ENCODE measurements around the gene MIF4GD.

DNA sequence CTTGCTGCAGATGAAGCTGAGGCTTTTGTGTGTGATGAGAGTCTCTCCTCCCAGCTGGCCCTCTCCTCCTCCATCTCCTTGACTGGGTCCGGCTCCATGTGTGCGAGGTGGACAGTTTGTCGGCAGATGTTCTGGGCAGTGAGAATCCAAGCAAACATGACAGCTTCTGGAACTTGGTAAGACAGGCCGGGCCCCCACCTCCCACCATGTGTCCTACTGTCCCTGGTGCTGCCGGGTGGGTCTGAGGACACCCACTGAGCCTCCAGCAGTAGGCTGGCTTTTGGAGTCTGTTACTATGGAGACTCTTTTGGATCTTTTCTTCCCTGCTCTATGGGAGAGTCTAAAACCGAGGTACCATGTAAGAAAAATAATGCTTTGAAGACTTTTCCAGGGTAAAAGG is 52.9 kb downstream of the MIF4GD start:
- TF ChIP-seq, protein P1, sequence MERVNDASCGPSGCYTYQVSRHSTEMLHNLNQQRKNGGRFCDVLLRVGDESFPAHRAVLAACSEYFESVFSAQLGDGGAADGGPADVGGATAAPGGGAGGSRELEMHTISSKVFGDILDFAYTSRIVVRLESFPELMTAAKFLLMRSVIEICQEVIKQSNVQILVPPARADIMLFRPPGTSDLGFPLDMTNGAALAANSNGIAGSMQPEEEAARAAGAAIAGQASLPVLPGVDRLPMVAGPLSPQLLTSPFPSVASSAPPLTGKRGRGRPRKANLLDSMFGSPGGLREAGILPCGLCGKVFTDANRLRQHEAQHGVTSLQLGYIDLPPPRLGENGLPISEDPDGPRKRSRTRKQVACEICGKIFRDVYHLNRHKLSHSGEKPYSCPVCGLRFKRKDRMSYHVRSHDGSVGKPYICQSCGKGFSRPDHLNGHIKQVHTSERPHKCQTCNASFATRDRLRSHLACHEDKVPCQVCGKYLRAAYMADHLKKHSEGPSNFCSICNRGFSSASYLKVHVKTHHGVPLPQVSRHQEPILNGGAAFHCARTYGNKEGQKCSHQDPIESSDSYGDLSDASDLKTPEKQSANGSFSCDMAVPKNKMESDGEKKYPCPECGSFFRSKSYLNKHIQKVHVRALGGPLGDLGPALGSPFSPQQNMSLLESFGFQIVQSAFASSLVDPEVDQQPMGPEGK (CRISPR knock-in tag; IDR thresholded peaks at IDR 0.05; ENCODE audit: borderline replicate concordance) = no peak
- no peak for TF ChIP-seq ZFP30 (CRISPR knock-in tag; IDR thresholded peaks at IDR 0.05)
- TF ChIP-seq, protein P2, sequence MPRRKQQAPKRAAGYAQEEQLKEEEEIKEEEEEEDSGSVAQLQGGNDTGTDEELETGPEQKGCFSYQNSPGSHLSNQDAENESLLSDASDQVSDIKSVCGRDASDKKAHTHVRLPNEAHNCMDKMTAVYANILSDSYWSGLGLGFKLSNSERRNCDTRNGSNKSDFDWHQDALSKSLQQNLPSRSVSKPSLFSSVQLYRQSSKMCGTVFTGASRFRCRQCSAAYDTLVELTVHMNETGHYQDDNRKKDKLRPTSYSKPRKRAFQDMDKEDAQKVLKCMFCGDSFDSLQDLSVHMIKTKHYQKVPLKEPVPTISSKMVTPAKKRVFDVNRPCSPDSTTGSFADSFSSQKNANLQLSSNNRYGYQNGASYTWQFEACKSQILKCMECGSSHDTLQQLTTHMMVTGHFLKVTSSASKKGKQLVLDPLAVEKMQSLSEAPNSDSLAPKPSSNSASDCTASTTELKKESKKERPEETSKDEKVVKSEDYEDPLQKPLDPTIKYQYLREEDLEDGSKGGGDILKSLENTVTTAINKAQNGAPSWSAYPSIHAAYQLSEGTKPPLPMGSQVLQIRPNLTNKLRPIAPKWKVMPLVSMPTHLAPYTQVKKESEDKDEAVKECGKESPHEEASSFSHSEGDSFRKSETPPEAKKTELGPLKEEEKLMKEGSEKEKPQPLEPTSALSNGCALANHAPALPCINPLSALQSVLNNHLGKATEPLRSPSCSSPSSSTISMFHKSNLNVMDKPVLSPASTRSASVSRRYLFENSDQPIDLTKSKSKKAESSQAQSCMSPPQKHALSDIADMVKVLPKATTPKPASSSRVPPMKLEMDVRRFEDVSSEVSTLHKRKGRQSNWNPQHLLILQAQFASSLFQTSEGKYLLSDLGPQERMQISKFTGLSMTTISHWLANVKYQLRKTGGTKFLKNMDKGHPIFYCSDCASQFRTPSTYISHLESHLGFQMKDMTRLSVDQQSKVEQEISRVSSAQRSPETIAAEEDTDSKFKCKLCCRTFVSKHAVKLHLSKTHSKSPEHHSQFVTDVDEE (CRISPR knock-in tag; IDR thresholded peaks at IDR 0.05) = no peak
- no peak for TF ChIP-seq OSR1 (CRISPR knock-in tag; IDR thresholded peaks at IDR 0.05)
- TF ChIP-seq ZNF8 (CRISPR knock-in tag; IDR thresholded peaks at IDR 0.05) = no peak
- TF ChIP-seq ISL1 (CRISPR knock-in tag; IDR thresholded peaks at IDR 0.05) = no peak
- no peak for TF ChIP-seq ARNTL (CRISPR knock-in tag; IDR thresholded peaks at IDR 0.05; ENCODE audit: borderline replicate concordance, low read depth)
- TF ChIP-seq ZNF565 (CRISPR knock-in tag; conservative IDR thresholded peaks at IDR 0.05; ENCODE audit: low read depth) = no peak
- no peak for TF ChIP-seq RARB (CRISPR knock-in tag; IDR thresholded peaks at IDR 0.05)
- TF ChIP-seq, protein P3, sequence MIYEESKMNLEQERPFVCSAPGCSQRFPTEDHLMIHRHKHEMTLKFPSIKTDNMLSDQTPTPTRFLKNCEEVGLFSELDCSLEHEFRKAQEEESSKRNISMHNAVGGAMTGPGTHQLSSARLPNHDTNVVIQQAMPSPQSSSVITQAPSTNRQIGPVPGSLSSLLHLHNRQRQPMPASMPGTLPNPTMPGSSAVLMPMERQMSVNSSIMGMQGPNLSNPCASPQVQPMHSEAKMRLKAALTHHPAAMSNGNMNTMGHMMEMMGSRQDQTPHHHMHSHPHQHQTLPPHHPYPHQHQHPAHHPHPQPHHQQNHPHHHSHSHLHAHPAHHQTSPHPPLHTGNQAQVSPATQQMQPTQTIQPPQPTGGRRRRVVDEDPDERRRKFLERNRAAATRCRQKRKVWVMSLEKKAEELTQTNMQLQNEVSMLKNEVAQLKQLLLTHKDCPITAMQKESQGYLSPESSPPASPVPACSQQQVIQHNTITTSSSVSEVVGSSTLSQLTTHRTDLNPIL (CRISPR knock-in tag; IDR thresholded peaks at IDR 0.05; ENCODE audit: low read depth) = no peak
- TF ChIP-seq ESRRG (CRISPR knock-in tag; IDR thresholded peaks at IDR 0.05) = no peak
- TF ChIP-seq ZC3H10 (CRISPR knock-in tag; IDR thresholded peaks at IDR 0.05) = no peak

Measured in SK-N-SH treated with all-trans-retinoic acid at 6 μM for 48 hours (cell line).